Fibroblast of villous mesenchyme (primary cell): ENCODE results near the gene GZMB. TPM values are rescaled to one million over a fixed set of nuclear protein-coding genes. Genes with fewer than 3 reads are reported as not detected.

Experiments
- DNase-seq: peaks from one replicate; pipeline ENCODE4 v3.0.0-alpha.2; 2010; ENCODE audit warnings: low read depth
- H3K4me3 ChIP-seq: 2 replicates; pipeline ENCODE4 v1.5.1; 2011; ENCODE audit warnings: low read depth, mild to moderate bottlenecking, low read length
- total RNA-seq: library from RNA; depleted of rRNA; stranded (reverse); fragments of >200 nt; gene quantifications from 2 replicates; pipeline ENCODE4 v1.2.3, GENCODE V29; 2012
- TF ChIP-seq, protein P1 (sequence below): IDR thresholded peaks from 2 replicates; pipeline ENCODE4 v1.5.1; 2012; ENCODE audit warnings: low read depth, mild to moderate bottlenecking, low read length; ENCODE audit not compliant: insufficient read depth

Gene GZMB
- total RNA-seq, 1 donor = not detected

DNA sequence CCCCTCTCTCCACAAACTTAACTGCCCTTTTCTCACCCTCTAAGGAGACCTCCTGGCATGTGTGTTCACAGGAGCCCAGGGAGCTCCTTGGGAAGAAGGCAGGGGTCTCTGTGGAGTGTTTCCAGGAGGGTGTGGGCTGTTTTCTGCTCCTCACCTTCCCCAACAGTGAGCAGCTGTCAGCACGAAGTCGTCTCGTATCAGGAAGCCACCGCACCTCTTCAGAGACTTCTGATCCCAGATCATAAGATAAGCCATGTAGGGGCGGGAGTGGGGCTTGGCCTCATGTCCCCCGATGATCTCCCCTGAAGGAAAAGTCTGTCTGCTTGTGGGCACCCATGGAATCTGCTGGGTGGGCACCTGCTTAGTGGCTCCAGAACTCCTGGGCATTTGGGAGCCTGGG is 1.2 kb downstream of the GZMB start:
- H3K4me3 ChIP-seq = no peak overlapping the region
- no peak for DNase-seq
- TF ChIP-seq, protein P1, sequence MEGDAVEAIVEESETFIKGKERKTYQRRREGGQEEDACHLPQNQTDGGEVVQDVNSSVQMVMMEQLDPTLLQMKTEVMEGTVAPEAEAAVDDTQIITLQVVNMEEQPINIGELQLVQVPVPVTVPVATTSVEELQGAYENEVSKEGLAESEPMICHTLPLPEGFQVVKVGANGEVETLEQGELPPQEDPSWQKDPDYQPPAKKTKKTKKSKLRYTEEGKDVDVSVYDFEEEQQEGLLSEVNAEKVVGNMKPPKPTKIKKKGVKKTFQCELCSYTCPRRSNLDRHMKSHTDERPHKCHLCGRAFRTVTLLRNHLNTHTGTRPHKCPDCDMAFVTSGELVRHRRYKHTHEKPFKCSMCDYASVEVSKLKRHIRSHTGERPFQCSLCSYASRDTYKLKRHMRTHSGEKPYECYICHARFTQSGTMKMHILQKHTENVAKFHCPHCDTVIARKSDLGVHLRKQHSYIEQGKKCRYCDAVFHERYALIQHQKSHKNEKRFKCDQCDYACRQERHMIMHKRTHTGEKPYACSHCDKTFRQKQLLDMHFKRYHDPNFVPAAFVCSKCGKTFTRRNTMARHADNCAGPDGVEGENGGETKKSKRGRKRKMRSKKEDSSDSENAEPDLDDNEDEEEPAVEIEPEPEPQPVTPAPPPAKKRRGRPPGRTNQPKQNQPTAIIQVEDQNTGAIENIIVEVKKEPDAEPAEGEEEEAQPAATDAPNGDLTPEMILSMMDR = no peak

DNA sequence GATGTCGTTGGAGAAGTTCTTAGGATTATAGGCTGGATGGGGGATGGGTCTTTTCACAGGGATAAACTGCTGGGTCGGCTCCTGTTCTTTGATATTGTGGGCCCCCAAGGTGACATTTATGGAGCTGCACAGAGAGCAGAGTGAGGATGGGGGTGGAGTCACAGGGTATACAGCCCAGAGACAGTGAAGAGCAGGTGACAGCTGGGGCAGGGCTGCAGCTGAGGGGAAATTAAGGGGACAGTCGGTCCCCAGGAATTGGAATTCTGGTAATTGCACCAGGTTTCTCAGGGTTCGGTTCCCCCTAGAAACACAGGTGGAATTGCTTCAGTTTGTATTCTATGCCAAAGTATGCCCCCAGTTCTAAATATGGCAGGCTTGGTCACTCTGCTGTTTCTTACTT is 1.7 kb downstream of the GZMB start:
- TF ChIP-seq, protein P1 = no peak
- DNase-seq = no peak
- H3K4me3 ChIP-seq = no peak overlapping the region

DNA sequence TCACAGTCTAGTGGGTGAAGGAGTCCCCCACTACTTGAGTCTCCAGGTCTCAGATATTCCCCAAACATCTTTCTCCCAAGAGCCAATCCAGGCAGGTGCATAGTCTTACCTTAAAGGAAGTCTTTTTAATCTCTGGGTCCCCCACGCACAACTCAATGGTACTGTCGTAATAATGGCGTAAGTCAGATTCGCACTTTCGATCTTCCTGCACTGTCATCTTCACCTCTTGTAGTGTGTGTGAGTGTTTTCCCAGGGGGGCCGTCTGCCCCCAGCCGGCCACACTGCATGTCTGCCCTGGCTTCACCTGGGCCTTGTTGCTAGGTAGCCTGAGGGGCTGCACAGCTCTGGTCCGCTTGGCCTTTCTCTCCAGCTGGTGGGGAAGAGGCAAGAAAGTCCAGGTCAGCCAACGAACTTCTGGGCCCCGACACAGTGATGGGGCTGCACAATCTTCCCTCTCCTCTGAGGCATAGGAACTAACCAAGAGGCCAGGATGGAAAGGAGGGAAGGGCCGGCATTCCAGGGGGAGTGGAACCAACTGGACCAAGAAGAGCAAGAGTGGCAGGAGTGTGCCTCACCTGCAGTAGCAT is 2.1 kb downstream of the GZMB start:
- H3K4me3 ChIP-seq = no peak overlapping the region
- TF ChIP-seq, protein P1 = no peak
- DNase-seq = no peak

DNA sequence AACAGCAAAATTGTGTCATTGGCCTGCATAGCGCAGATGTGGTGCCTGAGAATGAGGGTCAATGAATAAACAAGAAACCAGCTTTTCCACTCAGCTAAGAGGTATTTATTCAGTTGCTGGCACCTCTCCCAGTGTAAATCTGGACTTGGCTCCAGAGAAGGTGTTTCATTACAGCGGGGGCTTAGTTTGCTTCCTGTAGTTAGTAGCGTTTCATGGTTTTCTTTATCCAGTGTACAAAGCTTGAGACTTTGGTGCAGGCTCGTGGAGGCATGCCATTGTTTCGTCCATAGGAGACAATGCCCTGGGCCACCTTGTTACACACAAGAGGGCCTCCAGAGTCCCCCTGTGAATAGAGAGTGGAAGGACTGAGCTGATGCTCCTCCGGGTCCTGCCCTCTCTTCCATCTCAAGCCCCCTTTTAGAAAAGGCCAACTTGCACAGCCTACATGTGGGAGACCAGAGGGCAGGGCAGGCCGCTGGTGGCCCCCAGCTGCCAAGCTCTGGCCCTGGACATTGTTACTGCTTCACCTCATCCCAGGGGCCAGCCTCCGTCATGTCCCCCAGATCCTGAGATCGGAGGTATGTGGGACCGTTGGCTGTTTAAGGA is 3.0 kb downstream of the GZMB start:
- DNase-seq = peak; percentile 20
- H3K4me3 ChIP-seq = no peak overlapping the region
- TF ChIP-seq, protein P1 = no peak

DNA sequence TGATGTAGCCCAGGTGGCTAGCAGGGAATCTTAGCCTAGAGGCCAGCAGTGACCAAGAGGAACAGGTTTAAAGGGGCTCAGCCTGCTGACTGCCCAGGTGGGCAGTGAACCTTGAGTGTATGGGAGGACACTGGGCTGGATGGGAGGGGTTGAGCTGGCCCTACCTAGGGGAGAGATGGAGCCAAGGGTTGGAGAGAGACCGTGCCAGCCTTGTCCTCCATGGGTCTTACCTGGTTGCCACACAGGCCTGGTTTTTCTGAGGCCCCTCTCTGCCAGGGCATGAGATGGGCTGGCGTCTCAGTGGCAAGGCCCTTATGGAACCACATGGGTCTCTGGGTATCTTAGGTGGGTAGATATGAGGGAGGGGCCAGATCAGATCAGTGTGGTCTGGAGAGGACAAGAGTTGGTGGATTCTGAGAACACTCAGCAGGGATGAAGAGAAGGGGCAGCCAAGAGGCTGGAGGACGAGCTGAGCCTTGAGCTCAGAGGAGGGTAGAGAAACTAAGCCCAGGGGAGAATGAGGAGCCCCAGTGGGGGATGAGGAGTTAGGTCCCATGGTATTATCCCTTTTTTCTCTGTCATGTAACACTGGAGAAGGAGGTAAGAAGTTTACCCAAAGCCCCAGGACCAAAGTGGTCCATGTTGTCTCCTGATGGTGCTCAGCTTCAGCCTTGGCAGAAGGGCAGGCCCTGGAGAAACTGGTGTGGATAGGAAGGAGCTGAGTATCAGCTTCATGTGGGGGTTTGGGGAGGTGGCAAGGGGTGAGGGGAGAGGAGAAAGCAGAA is 3.7 kb downstream of the GZMB start:
- DNase-seq = no peak
- TF ChIP-seq, protein P1 = no peak
- no peak overlapping the region for H3K4me3 ChIP-seq

DNA sequence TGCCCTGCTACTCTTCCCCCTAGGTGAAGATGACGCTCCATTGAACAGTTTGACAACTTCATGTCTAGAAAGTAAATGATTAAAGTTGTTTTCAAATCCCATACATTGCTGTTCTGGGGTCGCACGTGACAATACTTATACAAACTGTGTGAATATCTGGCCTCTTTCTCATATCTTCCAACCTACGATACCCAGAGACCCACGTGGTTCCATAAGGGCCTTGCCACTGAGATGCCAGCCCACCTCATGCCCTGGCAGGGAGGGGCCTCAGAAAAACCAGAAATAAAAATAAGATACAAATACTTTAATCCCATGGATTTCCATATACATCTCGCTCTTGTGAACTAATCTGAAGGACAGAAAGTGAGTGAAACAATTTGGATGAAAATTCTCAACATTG is 4.5 kb downstream of the GZMB start:
- TF ChIP-seq, protein P1 = no peak
- no peak for DNase-seq

More for the DNA sequence above, 4.5 kb downstream of the GZMB start:
- H3K4me3 ChIP-seq = no peak overlapping the region
